Measurements from ENCODE around the gene CDYL.
A peak's percentile ranks its signal among the peaks of the same experiment; 100 is the strongest.

Gene CDYL, protein sequence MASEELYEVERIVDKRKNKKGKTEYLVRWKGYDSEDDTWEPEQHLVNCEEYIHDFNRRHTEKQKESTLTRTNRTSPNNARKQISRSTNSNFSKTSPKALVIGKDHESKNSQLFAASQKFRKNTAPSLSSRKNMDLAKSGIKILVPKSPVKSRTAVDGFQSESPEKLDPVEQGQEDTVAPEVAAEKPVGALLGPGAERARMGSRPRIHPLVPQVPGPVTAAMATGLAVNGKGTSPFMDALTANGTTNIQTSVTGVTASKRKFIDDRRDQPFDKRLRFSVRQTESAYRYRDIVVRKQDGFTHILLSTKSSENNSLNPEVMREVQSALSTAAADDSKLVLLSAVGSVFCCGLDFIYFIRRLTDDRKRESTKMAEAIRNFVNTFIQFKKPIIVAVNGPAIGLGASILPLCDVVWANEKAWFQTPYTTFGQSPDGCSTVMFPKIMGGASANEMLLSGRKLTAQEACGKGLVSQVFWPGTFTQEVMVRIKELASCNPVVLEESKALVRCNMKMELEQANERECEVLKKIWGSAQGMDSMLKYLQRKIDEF

DNA sequence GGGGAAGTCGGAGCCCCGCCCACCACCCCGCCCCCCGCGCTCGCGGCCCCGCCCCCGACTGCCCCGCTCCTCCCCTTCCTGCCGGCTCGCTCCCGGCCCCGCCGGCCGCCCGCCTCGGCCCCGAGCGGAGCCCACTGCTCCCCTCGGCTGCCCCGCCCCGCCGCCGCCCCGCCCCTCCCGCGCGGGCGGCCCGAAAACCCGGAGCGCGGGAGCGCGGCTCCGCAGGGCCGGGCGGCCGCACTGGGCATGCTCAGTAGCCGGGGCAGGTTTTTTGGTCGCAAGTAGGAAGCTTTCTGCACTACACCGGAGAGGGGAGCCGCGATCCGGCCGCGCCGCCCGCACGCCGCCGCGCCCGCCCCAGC is at the start of gene CDYL:
TSS of gene CDYL (plus strand) at position 274 of the 362 bp plus-strand sequence. CDS start 380 bp downstream, outside the sequence.
- peak within 1 kb of the TSS; percentile 70 for H3K4me3 ChIP-seq (replicated peaks; ENCODE audit: low read depth, low read length)
- peak; percentile 44 for DNase-seq (ENCODE audit: extremely low read depth, low read depth)

DNA sequence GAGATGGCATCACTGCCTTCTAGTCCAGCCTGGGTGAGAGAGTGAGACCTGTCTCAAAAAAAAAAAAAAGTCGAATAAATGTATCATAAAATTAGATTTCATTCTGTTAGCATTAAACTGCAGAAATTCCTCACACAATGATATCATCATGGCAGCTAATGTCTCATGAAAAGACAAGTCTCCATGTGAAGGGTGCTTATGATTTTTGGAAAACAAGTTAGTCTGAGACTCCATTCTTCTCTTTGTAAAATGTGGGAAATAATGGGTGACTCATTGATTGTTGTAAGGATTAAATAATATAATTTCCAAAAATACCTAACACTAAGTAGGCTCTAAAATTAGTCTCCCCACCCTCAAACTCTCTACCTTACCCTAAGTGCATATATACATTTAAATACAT is 49.6 kb upstream of the CDYL start:
- no peak overlapping the region for H3K4me3 ChIP-seq (replicated peaks; ENCODE audit: low read depth, low read length)
- TF ChIP-seq, protein P1, sequence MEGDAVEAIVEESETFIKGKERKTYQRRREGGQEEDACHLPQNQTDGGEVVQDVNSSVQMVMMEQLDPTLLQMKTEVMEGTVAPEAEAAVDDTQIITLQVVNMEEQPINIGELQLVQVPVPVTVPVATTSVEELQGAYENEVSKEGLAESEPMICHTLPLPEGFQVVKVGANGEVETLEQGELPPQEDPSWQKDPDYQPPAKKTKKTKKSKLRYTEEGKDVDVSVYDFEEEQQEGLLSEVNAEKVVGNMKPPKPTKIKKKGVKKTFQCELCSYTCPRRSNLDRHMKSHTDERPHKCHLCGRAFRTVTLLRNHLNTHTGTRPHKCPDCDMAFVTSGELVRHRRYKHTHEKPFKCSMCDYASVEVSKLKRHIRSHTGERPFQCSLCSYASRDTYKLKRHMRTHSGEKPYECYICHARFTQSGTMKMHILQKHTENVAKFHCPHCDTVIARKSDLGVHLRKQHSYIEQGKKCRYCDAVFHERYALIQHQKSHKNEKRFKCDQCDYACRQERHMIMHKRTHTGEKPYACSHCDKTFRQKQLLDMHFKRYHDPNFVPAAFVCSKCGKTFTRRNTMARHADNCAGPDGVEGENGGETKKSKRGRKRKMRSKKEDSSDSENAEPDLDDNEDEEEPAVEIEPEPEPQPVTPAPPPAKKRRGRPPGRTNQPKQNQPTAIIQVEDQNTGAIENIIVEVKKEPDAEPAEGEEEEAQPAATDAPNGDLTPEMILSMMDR (IDR thresholded peaks at IDR 0.05; ENCODE audit: low read depth, low read length, missing control alignments), result no peak
- DNase-seq (ENCODE audit: extremely low read depth, low read depth), result no peak

More for the DNA sequence above, at the start of gene CDYL:
- TF ChIP-seq, protein P1 (IDR thresholded peaks at IDR 0.05; ENCODE audit: low read depth, low read length, missing control alignments), result no peak

DNA sequence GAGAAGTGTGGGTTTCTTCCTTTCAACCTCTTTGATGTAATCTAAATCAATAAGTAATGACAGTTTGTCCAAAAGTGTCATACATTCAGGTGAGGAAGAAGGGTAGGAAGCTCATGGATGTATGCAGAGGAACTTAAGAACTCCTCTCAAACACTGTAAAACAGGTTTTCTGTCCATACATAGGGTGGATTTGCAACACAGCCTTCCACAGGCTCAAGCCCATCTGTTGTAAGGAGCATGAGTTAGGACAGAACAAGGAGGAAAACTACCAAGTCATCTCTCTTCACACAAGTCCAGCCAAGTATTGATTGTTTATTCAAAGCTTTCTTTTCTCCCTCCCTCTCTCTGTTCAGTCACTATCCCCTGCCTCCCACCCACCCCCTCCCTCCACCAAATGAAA is 49.0 kb upstream of the CDYL start:
- no peak overlapping the region for H3K4me3 ChIP-seq (replicated peaks; ENCODE audit: low read depth, low read length)
- TF ChIP-seq, protein P1 (IDR thresholded peaks at IDR 0.05; ENCODE audit: low read depth, low read length, missing control alignments), result no peak

DNA sequence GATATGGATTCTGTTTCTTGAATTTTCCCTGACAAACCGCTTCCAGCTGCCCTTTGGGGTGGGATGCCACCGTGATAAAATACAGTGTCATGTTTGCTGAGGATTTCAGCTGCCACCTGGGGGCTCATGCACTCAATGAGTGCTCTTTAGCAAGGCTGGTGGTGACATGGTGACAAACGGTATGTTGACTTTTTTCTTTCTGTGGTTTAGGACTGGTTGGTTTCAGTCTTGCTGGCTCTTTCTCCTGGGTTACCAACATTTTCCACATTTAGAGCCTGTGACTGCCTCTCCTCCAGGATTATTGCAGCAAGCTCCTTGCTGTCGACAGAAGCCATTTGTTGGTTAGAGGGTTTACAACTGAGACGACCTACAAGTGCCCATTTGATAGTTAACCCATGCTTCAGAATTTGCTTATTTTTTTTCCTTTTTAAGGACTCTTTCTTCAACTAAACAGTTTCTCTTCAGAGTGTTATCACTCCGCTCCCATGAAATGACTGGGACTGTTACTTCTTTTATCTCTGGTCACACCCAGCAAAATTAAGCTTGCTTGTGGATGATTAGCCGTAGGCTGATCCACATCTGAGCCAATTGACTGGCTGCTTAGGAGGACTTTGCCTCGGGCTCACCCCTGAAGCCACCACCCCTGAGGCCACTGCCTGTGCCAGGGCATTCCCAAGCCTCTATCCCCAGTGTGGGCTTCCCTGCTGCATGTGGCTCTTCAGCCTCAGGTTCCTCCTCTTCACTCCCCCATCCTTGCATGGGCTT is 48.4 kb upstream of the CDYL start:
- no peak for DNase-seq (ENCODE audit: extremely low read depth, low read depth)
- TF ChIP-seq, protein P1 (IDR thresholded peaks at IDR 0.05; ENCODE audit: low read depth, low read length, missing control alignments), result no peak
- no peak overlapping the region for H3K4me3 ChIP-seq (replicated peaks; ENCODE audit: low read depth, low read length)

More for the DNA sequence above, 49.0 kb upstream of the CDYL start:
- no peak for DNase-seq (ENCODE audit: extremely low read depth, low read depth)

DNA sequence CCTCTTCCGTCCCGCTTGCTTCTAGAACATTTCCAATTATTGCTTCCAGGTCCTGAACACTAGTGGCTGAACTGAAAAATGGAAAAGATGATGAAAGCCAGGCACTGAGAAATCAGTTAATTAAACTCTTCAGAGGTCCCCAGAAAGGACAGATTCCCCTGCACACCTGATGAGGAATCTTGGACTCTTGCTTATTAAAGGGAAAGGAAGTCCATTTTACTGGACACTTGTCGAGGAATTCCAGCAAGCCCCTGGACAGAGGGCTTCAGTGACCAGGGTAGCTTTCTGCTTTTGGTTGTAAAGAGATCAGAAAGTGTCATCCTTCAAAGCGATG is 47.8 kb upstream of the CDYL start:
- TF ChIP-seq, protein P1 (IDR thresholded peaks at IDR 0.05; ENCODE audit: low read depth, low read length, missing control alignments), result no peak
- DNase-seq (ENCODE audit: extremely low read depth, low read depth), result no peak
- no peak overlapping the region for H3K4me3 ChIP-seq (replicated peaks; ENCODE audit: low read depth, low read length)

DNA sequence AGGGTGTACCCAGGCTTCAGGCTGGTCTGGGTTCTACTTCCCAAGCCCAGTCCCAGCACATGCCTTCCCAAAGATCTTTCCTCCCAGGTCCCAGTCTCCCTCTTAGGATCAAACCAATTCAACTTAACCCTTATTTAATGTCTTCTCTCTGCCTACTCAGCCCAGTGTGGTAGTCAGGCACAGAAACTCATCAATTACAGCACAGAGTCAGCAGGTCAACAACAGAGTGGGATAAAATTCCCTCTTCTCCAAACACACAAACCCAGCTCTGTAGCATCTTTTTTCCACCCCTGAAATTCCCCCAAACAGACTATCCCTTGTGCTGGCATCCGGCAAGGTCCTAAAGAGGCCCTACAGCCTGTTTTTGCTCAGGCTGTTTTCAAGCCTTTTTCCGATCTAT is 47.3 kb upstream of the CDYL start:
- DNase-seq (ENCODE audit: extremely low read depth, low read depth), result no peak
- H3K4me3 ChIP-seq (replicated peaks; ENCODE audit: low read depth, low read length), result no peak overlapping the region
- TF ChIP-seq, protein P1 (IDR thresholded peaks at IDR 0.05; ENCODE audit: low read depth, low read length, missing control alignments), result no peak
